MM.1S (cell line): ENCODE results near the gene FGD2.

Source experiments
- DNase-seq: peaks from one replicate; pipeline ENCODE4 v3.0.0-alpha.2; 2015
- H2AFZ ChIP-seq: fragments of 300-600 bp; sonication (generic); 2 replicates; pipeline ENCODE4 v1.6.0; 2016; ENCODE audit warnings: antibody characterized with exemption, low read length
- H3F3A ChIP-seq: fragments of 300-600 bp; sonication (generic); 2 replicates; pipeline ENCODE4 v1.6.1; 2016; ENCODE audit warnings: mild to moderate bottlenecking, antibody characterized with exemption, low read length, moderate library complexity, mixed read lengths; ENCODE audit not compliant: insufficient read depth
- H3K27ac ChIP-seq: fragments of 300-600 bp; sonication (generic); 2 replicates; pipeline ENCODE4 v1.5.1; 2016; ENCODE audit warnings: mild to moderate bottlenecking, low read length
- H3K27me3 ChIP-seq: fragments of 300-600 bp; sonication (generic); replicated peaks from 2 replicates; pipeline ENCODE4 v1.6.0; 2016; ENCODE audit warnings: low read length; ENCODE audit not compliant: insufficient read depth
- H3K36me3 ChIP-seq: fragments of 300-600 bp; sonication (generic); replicated peaks from 2 replicates; pipeline ENCODE4 v1.6.1; 2016; ENCODE audit warnings: mild to moderate bottlenecking, low read length, mixed read lengths; ENCODE audit not compliant: insufficient read depth
- H3K4me1 ChIP-seq: fragments of 300-600 bp; sonication (generic); 2 replicates; pipeline ENCODE4 v1.6.1; 2016; ENCODE audit warnings: low read length, mixed read lengths
- H3K4me2 ChIP-seq: fragments of 300-600 bp; sonication (generic); 2 replicates; pipeline ENCODE4 v1.6.0; 2016; ENCODE audit warnings: low read depth, low read length
- H3K4me3 ChIP-seq: fragments of 300-600 bp; sonication (generic); 2 replicates; pipeline ENCODE4 v1.5.1; 2016; ENCODE audit warnings: low read length, mixed read lengths
- H3K79me2 ChIP-seq: fragments of 300-600 bp; sonication (generic); 2 replicates; pipeline ENCODE4 v1.6.1; 2016; ENCODE audit warnings: mixed run types, low read length, mixed read lengths
- H3K9ac ChIP-seq: fragments of 300-600 bp; sonication (generic); 2 replicates; pipeline ENCODE4 v1.6.1; 2016; ENCODE audit warnings: low read length, mixed read lengths
- H3K9me2 ChIP-seq: fragments of 300-600 bp; sonication (generic); replicated peaks from 2 replicates; pipeline ENCODE4 v1.6.1; 2016; ENCODE audit warnings: mild to moderate bottlenecking, low read length, mixed read lengths; ENCODE audit not compliant: insufficient read depth
- H3K9me3 ChIP-seq: fragments of 300-600 bp; sonication (generic); replicated peaks from 2 replicates; pipeline ENCODE4 v1.6.1; 2016; ENCODE audit warnings: mild to moderate bottlenecking, low read length, mixed read lengths; ENCODE audit not compliant: insufficient read depth
- H4K20me1 ChIP-seq: fragments of 300-600 bp; sonication (generic); 2 replicates; pipeline ENCODE4 v1.6.1; 2016; ENCODE audit warnings: mild to moderate bottlenecking, low read length, moderate library complexity, mixed read lengths; ENCODE audit not compliant: insufficient read depth
- EZH2 ChIP-seq: fragments of 300-600 bp; sonication (generic); optimal IDR thresholded peaks from 2 replicates; pipeline ENCODE3; 2017; ENCODE audit warnings: low read depth, mild to moderate bottlenecking, antibody characterized with exemption, low read length, mixed read lengths
- EZH2phosphoT487 ChIP-seq: fragments of 300-600 bp; sonication (generic); IDR thresholded peaks from 2 replicates; pipeline ENCODE4 v1.6.1; 2018; ENCODE audit warnings: antibody characterized with exemption, low read length
- TF ChIP-seq, protein P1 (sequence below): fragments of 300-600 bp; sonication (generic); IDR thresholded peaks from 2 replicates; pipeline ENCODE4 v1.5.1; 2016; ENCODE audit warnings: antibody characterized with exemption, low read length, mixed read lengths

The FGD2 gene

DNA sequence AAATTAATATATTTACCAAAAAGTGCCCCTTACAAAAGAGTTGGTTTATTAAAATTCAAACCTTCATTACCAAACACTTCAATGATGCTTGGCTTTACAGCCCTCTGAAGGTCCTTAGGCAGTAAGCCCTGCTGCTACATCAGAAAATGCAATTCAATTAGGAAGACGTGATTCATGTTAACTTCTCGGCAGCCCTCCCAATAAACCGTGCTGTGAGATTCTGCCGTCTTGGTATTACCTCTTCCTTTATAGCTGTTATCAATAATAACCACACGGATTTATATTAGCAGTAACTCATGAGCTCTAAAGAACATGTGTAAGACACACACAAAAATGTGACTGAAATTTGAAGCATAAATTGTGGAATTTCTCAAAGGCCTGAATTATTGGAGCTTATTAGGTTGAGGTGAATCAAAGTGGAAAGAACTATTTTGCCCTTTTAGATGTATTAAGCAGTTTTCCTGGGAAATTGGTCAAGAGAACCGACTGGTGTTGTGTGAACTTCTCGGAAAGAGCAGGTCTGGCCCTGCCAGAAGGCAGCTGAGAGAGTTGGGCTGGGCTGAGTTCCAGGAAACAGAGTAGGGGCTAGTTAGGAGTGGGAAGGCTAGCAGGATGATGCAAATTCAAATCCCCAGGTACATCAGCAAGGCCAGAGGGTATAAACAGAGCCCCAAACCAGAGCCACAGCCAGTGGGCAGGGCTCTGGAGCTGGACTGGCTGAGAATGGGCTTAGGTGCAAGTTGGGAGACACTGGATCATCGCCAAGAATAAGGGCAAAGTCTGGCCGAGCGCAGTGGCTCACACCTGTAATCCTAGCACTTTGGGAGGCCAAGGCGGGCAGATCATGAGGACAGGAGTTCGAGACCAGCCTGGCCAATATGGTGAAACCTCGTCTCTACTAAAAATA is 33.1 kb downstream of the FGD2 start:
- no peak overlapping the region for H3K4me2 ChIP-seq
- TF ChIP-seq, protein P1, sequence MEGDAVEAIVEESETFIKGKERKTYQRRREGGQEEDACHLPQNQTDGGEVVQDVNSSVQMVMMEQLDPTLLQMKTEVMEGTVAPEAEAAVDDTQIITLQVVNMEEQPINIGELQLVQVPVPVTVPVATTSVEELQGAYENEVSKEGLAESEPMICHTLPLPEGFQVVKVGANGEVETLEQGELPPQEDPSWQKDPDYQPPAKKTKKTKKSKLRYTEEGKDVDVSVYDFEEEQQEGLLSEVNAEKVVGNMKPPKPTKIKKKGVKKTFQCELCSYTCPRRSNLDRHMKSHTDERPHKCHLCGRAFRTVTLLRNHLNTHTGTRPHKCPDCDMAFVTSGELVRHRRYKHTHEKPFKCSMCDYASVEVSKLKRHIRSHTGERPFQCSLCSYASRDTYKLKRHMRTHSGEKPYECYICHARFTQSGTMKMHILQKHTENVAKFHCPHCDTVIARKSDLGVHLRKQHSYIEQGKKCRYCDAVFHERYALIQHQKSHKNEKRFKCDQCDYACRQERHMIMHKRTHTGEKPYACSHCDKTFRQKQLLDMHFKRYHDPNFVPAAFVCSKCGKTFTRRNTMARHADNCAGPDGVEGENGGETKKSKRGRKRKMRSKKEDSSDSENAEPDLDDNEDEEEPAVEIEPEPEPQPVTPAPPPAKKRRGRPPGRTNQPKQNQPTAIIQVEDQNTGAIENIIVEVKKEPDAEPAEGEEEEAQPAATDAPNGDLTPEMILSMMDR, result no peak
- TF ChIP-seq EZH2 (no peak), EZH2phosphoT487 (no peak)
- no peaks in the 10 kb centered on the region for H4K20me1 ChIP-seq
- H3K27me3 ChIP-seq, result no peaks in the 10 kb centered on the region
- H3K9me2 ChIP-seq, result no peaks in the 10 kb centered on the region
- no peak overlapping the region for H3K4me3 ChIP-seq
- no peak overlapping the region for H2AFZ ChIP-seq
- H3K9me3 ChIP-seq, result no peaks in the 10 kb centered on the region
- H3F3A ChIP-seq, result no peaks in the 10 kb centered on the region
- H3K9ac ChIP-seq, result no peak overlapping the region
- H3K36me3 ChIP-seq, result no peaks in the 10 kb centered on the region
- no peak for DNase-seq
- no peaks in the 10 kb centered on the region for H3K79me2 ChIP-seq
- no peaks in the 10 kb centered on the region for H3K4me1 ChIP-seq
- no peak overlapping the region for H3K27ac ChIP-seq

DNA sequence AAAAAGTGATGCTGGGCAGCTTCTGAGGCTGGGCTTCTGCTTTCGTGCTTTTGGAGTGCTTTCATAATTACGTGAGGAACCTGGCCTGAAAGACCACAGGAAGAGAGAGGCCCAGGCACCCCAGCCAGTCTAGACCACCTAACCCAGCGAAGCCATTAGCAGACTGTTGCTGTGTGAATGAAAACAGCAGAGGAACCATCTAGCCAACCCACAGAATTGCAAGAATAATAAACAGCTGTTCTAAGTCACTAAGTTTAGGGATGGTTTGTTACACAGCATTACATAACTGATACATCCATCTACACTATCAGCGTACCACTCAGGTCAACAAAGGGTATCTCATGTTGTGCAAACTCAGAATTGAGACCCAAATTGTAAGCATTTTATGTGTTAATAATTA is 34.5 kb downstream of the FGD2 start:
- no peak overlapping the region for H3K4me3 ChIP-seq
- H3K27ac ChIP-seq, result no peak overlapping the region
- H3K27me3 ChIP-seq, result no peaks in the 10 kb centered on the region
- H3K9ac ChIP-seq, result no peak overlapping the region
- H3K9me3 ChIP-seq, result no peaks in the 10 kb centered on the region
- H4K20me1 ChIP-seq, result no peaks in the 10 kb centered on the region
- H3K4me1 ChIP-seq, result no peaks in the 10 kb centered on the region
- no peaks in the 10 kb centered on the region for H3F3A ChIP-seq
- H3K79me2 ChIP-seq, result no peaks in the 10 kb centered on the region
- no peaks in the 10 kb centered on the region for H3K9me2 ChIP-seq
- H3K36me3 ChIP-seq, result no peaks in the 10 kb centered on the region
- no peak overlapping the region for H2AFZ ChIP-seq
- H3K4me2 ChIP-seq, result no peak overlapping the region
- TF ChIP-seq, protein P1, result no peak
- TF ChIP-seq EZH2phosphoT487 (no peak), EZH2 (no peak)
- DNase-seq, result no peak

DNA sequence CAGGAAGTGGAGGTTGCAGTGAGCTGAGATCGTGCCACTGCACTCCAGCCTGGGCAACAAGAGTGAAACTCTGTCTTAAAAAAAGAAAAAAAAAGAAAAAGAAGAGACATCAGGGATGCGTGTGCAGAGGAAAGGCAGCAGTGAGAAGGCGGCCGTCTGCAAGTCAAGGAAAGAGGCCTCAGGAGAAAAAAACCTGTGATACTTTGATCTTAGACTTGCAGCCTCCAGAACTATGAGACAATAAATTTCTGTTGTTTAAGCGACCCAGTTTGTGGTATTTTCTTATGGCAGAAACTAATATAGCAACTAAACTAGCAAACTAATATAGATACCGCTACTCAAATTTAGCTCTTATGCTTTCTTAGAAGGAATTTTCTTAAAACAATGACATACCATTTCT is 36.1 kb downstream of the FGD2 start:
- DNase-seq, result no peak
- TF ChIP-seq, protein P1, result no peak
- TF ChIP-seq EZH2phosphoT487, result no peak
- no peak for TF ChIP-seq EZH2
- Histone ChIP-seq H3K9ac (no peak overlapping the region), H3K36me3 (no peaks in the 10 kb centered on the region), H3K4me1 (peaks cover 3% of the 10 kb centered on the region; the same call in 1 of the 2 replicates), H3K4me2 (no peak overlapping the region), H3K9me2 (no peaks in the 10 kb centered on the region), H2AFZ (no peak overlapping the region), H3K27ac (no peak overlapping the region), H3F3A (no peaks in the 10 kb centered on the region), H3K27me3 (no peaks in the 10 kb centered on the region), H3K79me2 (no peaks in the 10 kb centered on the region), H3K9me3 (no peaks in the 10 kb centered on the region), H3K4me3 (no peak overlapping the region), H4K20me1 (no peaks in the 10 kb centered on the region)
